CD4-positive, alpha-beta T cell (primary cell): ENCODE data around the gene HRK. TPM values are rescaled to one million over a fixed set of nuclear protein-coding genes. Genes with fewer than 3 reads are reported as not detected.

ENCODE experiments used
- ATAC-seq: fragments of 200-7000 bp; cut with Tn5 transposase; one replicate; pipeline ENCODE4 v1.10.0; 2022; ENCODE audit warnings: mild to moderate bottlenecking; ENCODE audit not compliant: poor library complexity
- CTCF ChIA-PET: fragments of 350-600 bp; sonication (Branson Sonifier 250); formaldehyde crosslinking; loops from one replicate; lab custom pipeline; 2021; ENCODE audit warnings: antibody characterized with exemption, inconsistent platforms; lab: Charles Lee
- POLR2A ChIA-PET: fragments of 350-600 bp; sonication (Branson Sonifier 250); formaldehyde crosslinking; loops from one replicate; lab custom pipeline; 2021; ENCODE audit warnings: antibody characterized with exemption, inconsistent platforms; lab: Charles Lee
- DNase-seq, 14 experiments: peaks; one replicate each; pipeline ENCODE4 v3.0.0-alpha.2; 2013 to 2020; ENCODE audit warnings: mixed read lengths in 2 of 14
- H3K27ac ChIP-seq, 2 donors: one replicate each; pipeline versions ENCODE4 v1.5.1 to v1.7.0; 2013; ENCODE audit warnings: low read length in 2 of 2, low read depth in 1 of 2, mild to moderate bottlenecking in 1 of 2
- H3K27me3 ChIP-seq, 2 experiments: 1 replicate in 1 of 2; 2 replicates in 1 of 2; pipeline versions ENCODE4 v1.6.1 to v1.7.0; 2013; ENCODE audit warnings: low read length in 2 of 2, control low read depth in 1 of 2, mild to moderate bottlenecking in 1 of 2, moderate library complexity in 1 of 2; ENCODE audit not compliant: insufficient read depth in 2 of 2, control insufficient read depth in 1 of 2
- H3K36me3 ChIP-seq: one replicate; pipeline ENCODE4 v1.6.1; 2013; ENCODE audit warnings: low read length, control low read depth; ENCODE audit not compliant: insufficient read depth
- H3K4me1 ChIP-seq: one replicate; pipeline ENCODE4 v1.6.1; 2013; ENCODE audit warnings: low read length, control low read depth; ENCODE audit not compliant: insufficient read depth
- H3K4me3 ChIP-seq: one replicate; pipeline ENCODE4 v1.5.1; 2013; ENCODE audit warnings: mild to moderate bottlenecking, low read length, moderate library complexity
- H3K9me3 ChIP-seq, 2 experiments: 1 replicate in 1 of 2; 2 replicates in 1 of 2; pipeline versions ENCODE4 v1.6.1 to v1.7.0; 2013; ENCODE audit warnings: low read length in 2 of 2, mild to moderate bottlenecking in 2 of 2, control low read depth in 1 of 2, moderate library complexity in 1 of 2; ENCODE audit not compliant: control insufficient read depth in 1 of 2, insufficient read depth in 1 of 2
- H3K27ac Mint-ChIP-seq: one replicate; pipeline ENCODE4 v1.8.0; 2020; ENCODE audit warnings: mixed read lengths
- H3K27me3 Mint-ChIP-seq: one replicate; pipeline ENCODE4 v1.8.0; 2021; ENCODE audit warnings: mixed read lengths
- H3K36me3 Mint-ChIP-seq: one replicate; pipeline ENCODE4 v1.8.0; 2021; ENCODE audit warnings: low read depth, mixed read lengths
- H3K4me1 Mint-ChIP-seq: one replicate; pipeline ENCODE4 v1.8.0; 2021; ENCODE audit warnings: low read depth, mixed read lengths
- H3K4me3 Mint-ChIP-seq: one replicate; pipeline ENCODE4 v1.8.0; 2020; ENCODE audit warnings: mild to moderate bottlenecking, mixed read lengths
- H3K9me3 Mint-ChIP-seq: one replicate; pipeline ENCODE4 v1.8.0; 2020; ENCODE audit warnings: mixed read lengths
- intact Hi-C, 2 experiments: fragments of 100-400 bp; cut with DNase I in 1 of 2; cut with micrococcal nuclease in 1 of 2; formaldehyde crosslinking; loops; one replicate each; pipeline versions ENCODE4 v1.15.1 to v1.9.0; 2023 to 2025; cut with DNase I, micrococcal nuclease
- total RNA-seq, 174 experiments: library from RNA in 2 of 174; stranded (reverse) in 2 of 174; gene quantifications; one replicate each; pipeline ENCODE4 v1.2.3 and lab custom pipeline; 2021 to 2026
- TF ChIP-seq, protein P1 (sequence below): fragments of 200-600 bp; IDR thresholded peaks from one replicate; pipeline ENCODE4 v1.8.0; 2022; ENCODE audit warnings: antibody characterized with exemption, mild to moderate bottlenecking

Gene HRK
- total RNA-seq, 2 experiments from 2014 or later, result not detected

DNA sequence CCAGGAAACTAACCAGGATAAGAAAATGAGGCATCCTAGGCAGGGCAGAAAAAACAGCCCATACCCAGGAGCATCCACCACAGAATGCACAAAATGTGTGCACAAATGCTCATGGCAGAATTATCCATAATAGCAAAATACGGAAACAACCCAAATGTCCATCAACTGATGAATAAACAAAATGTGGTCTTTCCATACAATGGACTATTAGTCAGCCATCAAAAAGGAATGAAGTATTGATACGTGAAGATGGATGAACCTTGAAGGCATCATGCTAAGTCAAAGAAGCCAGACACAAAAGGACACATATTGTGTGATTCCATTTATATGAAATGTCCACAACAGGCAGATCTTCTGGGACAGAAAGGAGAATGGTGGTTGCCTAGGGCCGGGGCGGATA lies 19.1 kb downstream of the HRK start:
- peaks cover 4% of the 10 kb centered on the region for H3K4me1 ChIP-seq
- no peak for DNase-seq
- peaks cover 37% of the 10 kb centered on the region for H3K27me3 Mint-ChIP-seq
- H3K27me3 ChIP-seq, result peaks cover 0 to 3% of the 10 kb centered on the region in 2 experiments
- H3K36me3 Mint-ChIP-seq, result no peaks in the 10 kb centered on the region
- H3K4me1 Mint-ChIP-seq, result no peaks in the 10 kb centered on the region
- CTCF ChIA-PET, result no interaction called here
- H3K36me3 ChIP-seq, result no peaks in the 10 kb centered on the region
- H3K9me3 Mint-ChIP-seq, result peaks cover 3% of the 10 kb centered on the region
- POLR2A ChIA-PET, result no interaction called here
- TF ChIP-seq, protein P1, sequence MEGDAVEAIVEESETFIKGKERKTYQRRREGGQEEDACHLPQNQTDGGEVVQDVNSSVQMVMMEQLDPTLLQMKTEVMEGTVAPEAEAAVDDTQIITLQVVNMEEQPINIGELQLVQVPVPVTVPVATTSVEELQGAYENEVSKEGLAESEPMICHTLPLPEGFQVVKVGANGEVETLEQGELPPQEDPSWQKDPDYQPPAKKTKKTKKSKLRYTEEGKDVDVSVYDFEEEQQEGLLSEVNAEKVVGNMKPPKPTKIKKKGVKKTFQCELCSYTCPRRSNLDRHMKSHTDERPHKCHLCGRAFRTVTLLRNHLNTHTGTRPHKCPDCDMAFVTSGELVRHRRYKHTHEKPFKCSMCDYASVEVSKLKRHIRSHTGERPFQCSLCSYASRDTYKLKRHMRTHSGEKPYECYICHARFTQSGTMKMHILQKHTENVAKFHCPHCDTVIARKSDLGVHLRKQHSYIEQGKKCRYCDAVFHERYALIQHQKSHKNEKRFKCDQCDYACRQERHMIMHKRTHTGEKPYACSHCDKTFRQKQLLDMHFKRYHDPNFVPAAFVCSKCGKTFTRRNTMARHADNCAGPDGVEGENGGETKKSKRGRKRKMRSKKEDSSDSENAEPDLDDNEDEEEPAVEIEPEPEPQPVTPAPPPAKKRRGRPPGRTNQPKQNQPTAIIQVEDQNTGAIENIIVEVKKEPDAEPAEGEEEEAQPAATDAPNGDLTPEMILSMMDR, result no peak
- ATAC-seq, result no peak
- intact Hi-C loops, result no loop called here
- no peak overlapping the region for H3K4me3 Mint-ChIP-seq
- no peak overlapping the region for H3K27ac ChIP-seq
- peaks cover 0 to 5% of the 10 kb centered on the region in 2 experiments for H3K9me3 ChIP-seq
- no peak overlapping the region for H3K27ac Mint-ChIP-seq
- no peak overlapping the region for H3K4me3 ChIP-seq

GRCh38 chr12:116861320-116861719 lies 19.9 kb downstream of the HRK start:
- Mint-ChIP-seq H3K36me3 (no peaks in the 10 kb centered on the region), H3K27ac (no peak overlapping the region), H3K4me1 (no peaks in the 10 kb centered on the region), H3K9me3 (peaks cover 3% of the 10 kb centered on the region), H3K27me3 (peaks cover 44% of the 10 kb centered on the region), H3K4me3 (no peak overlapping the region)
- POLR2A ChIA-PET, result no interaction called here
- H3K27me3 ChIP-seq, result peaks cover 0 to 3% of the 10 kb centered on the region in 2 experiments
- H3K36me3 ChIP-seq, result no peaks in the 10 kb centered on the region
- ATAC-seq (peak; percentile 63), DNase-seq (peak in 8 of 14 experiments; percentile 12 to 52 (median 35))
- TF ChIP-seq, protein P1, result no peak
- CTCF ChIA-PET, result no interaction called here
- peaks cover 4% of the 10 kb centered on the region for H3K4me1 ChIP-seq
- no peak overlapping the region for H3K27ac ChIP-seq
- no peak overlapping the region for H3K4me3 ChIP-seq
- intact Hi-C loops, result no loop called here
- peaks cover 0 to 9% of the 10 kb centered on the region in 2 experiments for H3K9me3 ChIP-seq

- Histone ChIP-seq H3K27ac (no peak overlapping the region), H3K4me1 (peaks cover 4% of the 10 kb centered on the region), H3K4me3 (no peak overlapping the region), H3K27me3 (peaks cover 3 to 6% of the 10 kb centered on the region in 2 experiments), H3K36me3 (no peaks in the 10 kb centered on the region), H3K9me3 (peaks cover 0 to 13% of the 10 kb centered on the region in 2 experiments)
- POLR2A ChIA-PET, result no interaction called here
- H3K36me3 Mint-ChIP-seq, result no peaks in the 10 kb centered on the region
- no peaks in the 10 kb centered on the region for H3K4me1 Mint-ChIP-seq
- DNase-seq (no peak), ATAC-seq (no peak)
- CTCF ChIA-PET, result no interaction called here
- peaks cover 3% of the 10 kb centered on the region for H3K9me3 Mint-ChIP-seq
- H3K27ac Mint-ChIP-seq, result no peak overlapping the region
- no peak overlapping the region for H3K4me3 Mint-ChIP-seq
- TF ChIP-seq, protein P1, result no peak
- intact Hi-C loops, result no loop called here
- peaks cover 50% of the 10 kb centered on the region for H3K27me3 Mint-ChIP-seq
Observed at GRCh38 chr12:116860263-116860662, 21.0 kb downstream of the HRK start.
